PFSK-1 (cell line): ENCODE data around the gene SMARCA4.

ENCODE experiments used
- FOXP2 ChIP-seq: optimal IDR thresholded peaks from 2 replicates; pipeline ENCODE3; 2011; ENCODE audit warnings: borderline replicate concordance, control low read depth, inconsistent platforms; ENCODE audit not compliant: insufficient read depth; ENCODE audit errors: extremely low read length, extremely low read depth
- POLR2AphosphoS5 ChIP-seq: IDR thresholded peaks from 2 replicates; pipeline ENCODE4 v1.6.1; 2012; ENCODE audit warnings: low read depth, mild to moderate bottlenecking, control low read depth, low read length, moderate library complexity
- REST ChIP-seq, 2 experiments: IDR thresholded peaks; 2 replicates each; pipeline versions ENCODE4 v1.6.1 to v1.8.0; 2011 to 2012; ENCODE audit warnings: low read depth in 2 of 2, low read length in 2 of 2, control low read depth in 1 of 2, inconsistent platforms in 1 of 2, mild to moderate bottlenecking in 1 of 2, moderate library complexity in 1 of 2; ENCODE audit not compliant: insufficient read depth in 1 of 2
- SIN3A ChIP-seq: IDR thresholded peaks from 2 replicates; pipeline ENCODE4 v1.6.1; 2012; ENCODE audit warnings: mild to moderate bottlenecking, low read length, moderate library complexity, borderline replicate concordance; ENCODE audit not compliant: insufficient read depth
- TAF1 ChIP-seq: IDR thresholded peaks from 2 replicates; pipeline ENCODE4 v1.6.1; 2012; ENCODE audit warnings: low read length, control low read depth, borderline replicate concordance; ENCODE audit not compliant: insufficient read depth

SMARCA4 gene

DNA sequence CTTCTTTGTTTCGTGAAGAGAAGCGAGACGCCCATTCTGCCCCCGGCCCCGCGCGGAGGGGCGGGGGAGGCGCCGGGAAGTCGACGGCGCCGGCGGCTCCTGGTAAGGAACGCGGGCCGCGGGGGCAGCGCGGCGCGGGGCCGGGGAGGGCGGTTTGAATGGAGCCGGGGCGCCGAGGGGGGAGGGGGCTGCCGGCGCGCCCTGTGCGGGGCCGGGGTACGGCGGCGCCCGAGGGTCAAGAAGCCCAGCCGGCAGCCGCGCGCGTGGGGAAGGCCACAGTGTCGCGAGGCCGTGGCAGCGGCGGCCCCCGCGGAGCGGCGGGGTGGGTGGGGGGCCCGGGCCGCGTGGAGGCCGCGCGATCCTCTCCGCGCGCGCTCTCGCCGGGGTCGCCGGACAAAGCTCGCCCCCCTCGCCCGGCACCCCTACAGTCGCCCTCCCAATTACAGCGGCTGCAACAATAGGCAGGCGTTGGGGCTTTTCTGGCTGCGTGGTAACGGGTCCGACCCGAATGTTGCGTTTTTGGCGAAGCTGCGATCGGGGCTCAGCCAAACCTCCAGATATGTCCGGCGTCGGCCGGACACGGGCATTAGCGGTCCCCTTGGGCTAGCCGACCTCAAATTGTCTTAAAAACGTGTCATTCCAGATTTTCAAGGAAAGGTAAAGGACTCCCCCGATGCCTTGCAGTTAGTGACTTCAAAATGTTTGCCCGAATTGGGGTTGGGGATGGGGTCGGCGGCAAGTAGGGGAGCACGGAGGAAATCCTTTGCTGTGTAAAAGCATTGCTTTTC lies 437 bp downstream of the SMARCA4 start:
- TF ChIP-seq TAF1 (no peak), FOXP2 (no peak), SIN3A (no peak), REST (IDR thresholded peaks at IDR 0.05; ENCODE audit: insufficient read depth in 1 of 2, low read depth in 2 of 2, low read length in 2 of 2) (no peak), POLR2AphosphoS5 (no peak)

DNA sequence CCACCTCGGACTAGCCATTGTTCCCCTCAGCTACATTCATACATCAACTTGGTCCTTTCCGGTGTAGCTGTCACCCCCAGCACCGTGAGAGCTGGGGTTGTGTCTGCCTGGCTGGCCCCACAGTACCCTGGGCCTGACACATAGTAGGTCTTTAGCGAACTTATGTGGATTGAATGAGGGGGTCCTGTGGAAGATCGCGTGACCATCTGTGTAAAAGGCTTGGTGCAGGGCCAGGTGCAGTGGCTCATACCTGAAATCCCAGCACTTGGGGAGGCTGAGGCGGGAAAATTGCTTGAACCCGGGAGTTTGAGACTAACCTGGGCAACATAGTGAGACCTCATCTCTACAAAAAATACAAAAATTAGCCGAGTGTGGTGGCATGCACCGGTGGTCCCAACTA lies 2.0 kb downstream of the SMARCA4 start:
- TF ChIP-seq POLR2AphosphoS5 (no peak), TAF1 (no peak), SIN3A (no peak), FOXP2 (no peak), REST (IDR thresholded peaks at IDR 0.05; ENCODE audit: insufficient read depth in 1 of 2, low read depth in 2 of 2, low read length in 2 of 2) (no peak)

- TF ChIP-seq REST (IDR thresholded peaks at IDR 0.05; ENCODE audit: insufficient read depth in 1 of 2, low read depth in 2 of 2, low read length in 2 of 2) (no peak), FOXP2 (no peak), TAF1 (no peak), POLR2AphosphoS5 (no peak), SIN3A (no peak)
These were observed 3.0 kb downstream of the SMARCA4 start for GRCh38 chr19:10963865-10964264.

DNA sequence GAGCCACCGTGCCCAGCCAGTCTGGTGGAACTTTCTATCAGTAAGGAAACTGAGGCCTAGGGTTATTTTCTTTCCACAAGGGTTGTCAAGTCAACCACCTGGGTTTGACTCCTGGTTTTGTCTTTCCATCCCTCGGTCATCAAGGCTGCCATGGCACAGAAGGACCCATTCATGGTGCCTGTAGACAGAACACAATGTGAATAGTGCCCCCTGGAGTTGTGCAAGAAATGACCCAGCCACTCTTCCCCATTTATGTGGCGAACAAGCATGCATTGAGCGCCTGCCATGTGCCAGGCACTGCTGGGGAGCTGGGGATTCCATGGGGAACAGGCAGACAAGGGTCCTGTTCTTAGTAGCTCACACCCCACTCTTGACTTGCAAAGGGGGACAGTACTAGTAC lies 4.1 kb downstream of the SMARCA4 start:
- TF ChIP-seq SIN3A (no peak), TAF1 (no peak), POLR2AphosphoS5 (no peak), REST (IDR thresholded peaks at IDR 0.05; ENCODE audit: insufficient read depth in 1 of 2, low read depth in 2 of 2, low read length in 2 of 2) (no peak), FOXP2 (no peak)

GRCh38 chr19:10965398-10965797 lies 4.6 kb downstream of the SMARCA4 start:
- TF ChIP-seq SIN3A (no peak), POLR2AphosphoS5 (no peak), REST (IDR thresholded peaks at IDR 0.05; ENCODE audit: insufficient read depth in 1 of 2, low read depth in 2 of 2, low read length in 2 of 2) (no peak), FOXP2 (no peak), TAF1 (no peak)
